Keratinocyte (primary cell): ENCODE results near the gene BTRC. TPM values are rescaled to one million over a fixed set of nuclear protein-coding genes. Genes with fewer than 3 reads are reported as not detected.

Experiments
- DNase-seq: peaks from one replicate; pipeline ENCODE4 v3.0.0-alpha.2; 2011; ENCODE audit warnings: low read depth, missing footprints, low spot score
- FAIRE-seq: peaks from 2 replicates; lab custom pipeline; 2011; peaks lifted over from hg19 to GRCh38; lab: Jason Lieb, UNC
- H2AFZ ChIP-seq: 2 replicates; pipeline ENCODE4 v1.6.0; 2012; ENCODE audit warnings: low read length, control low read depth, inconsistent platforms; ENCODE audit not compliant: control insufficient read depth
- H3K27ac ChIP-seq: 2 replicates; pipeline ENCODE4 v1.5.1; 2011; ENCODE audit warnings: low read length; ENCODE audit not compliant: control insufficient read depth, insufficient read depth
- H3K27me3 ChIP-seq: 3 replicates; pipeline ENCODE4 v1.6.0; 2011; ENCODE audit warnings: low read length; ENCODE audit not compliant: control insufficient read depth, insufficient read depth; ENCODE audit errors: extremely low read depth
- H3K36me3 ChIP-seq, 2 experiments: 2 replicates in 1 of 2; 3 replicates in 1 of 2; pipeline ENCODE4 v1.5.1; 2011; ENCODE audit warnings: low read length in 2 of 2, mild to moderate bottlenecking in 1 of 2; ENCODE audit not compliant: control insufficient read depth in 2 of 2, insufficient read depth in 2 of 2; ENCODE audit errors: extremely low read depth in 1 of 2
- H3K4me1 ChIP-seq: 3 replicates; pipeline ENCODE4 v1.5.1; 2011; ENCODE audit warnings: low read length; ENCODE audit not compliant: control insufficient read depth, insufficient read depth; ENCODE audit errors: extremely low read depth
- H3K4me2 ChIP-seq: 3 replicates; pipeline ENCODE4 v1.6.0; 2011; ENCODE audit warnings: low read depth, low read length; ENCODE audit not compliant: control insufficient read depth, insufficient read depth; ENCODE audit errors: extremely low read depth
- H3K4me3 ChIP-seq, 3 experiments: fragments of 200-600 bp in 1 of 3; sonication (generic) in 1 of 3; 2 replicates in 2 of 3; 3 replicates in 1 of 3; pipeline ENCODE4 v1.5.1; 2011 to 2016; ENCODE audit warnings: low read length in 3 of 3, mild to moderate bottlenecking in 3 of 3, control low read depth in 2 of 3, inconsistent platforms in 1 of 3, low read depth in 1 of 3, mixed read lengths in 1 of 3, mixed run types in 1 of 3, moderate library complexity in 1 of 3; ENCODE audit not compliant: control insufficient read depth in 2 of 3, insufficient read depth in 2 of 3; ENCODE audit errors: extremely low read depth in 1 of 3
- H3K79me2 ChIP-seq: 2 replicates; pipeline ENCODE4 v1.6.0; 2012; ENCODE audit warnings: low read length; ENCODE audit not compliant: control insufficient read depth, insufficient read depth
- H3K9ac ChIP-seq: 3 replicates; pipeline ENCODE4 v1.6.0; 2011; ENCODE audit warnings: low read length; ENCODE audit not compliant: control insufficient read depth, insufficient read depth; ENCODE audit errors: extremely low read depth
- H3K9me1 ChIP-seq: 3 replicates; pipeline ENCODE4 v1.6.0; 2011; ENCODE audit warnings: low read length; ENCODE audit not compliant: control insufficient read depth, insufficient read depth; ENCODE audit errors: extremely low read depth
- H3K9me3 ChIP-seq: 2 replicates; pipeline ENCODE4 v1.5.1; 2012; ENCODE audit warnings: low read depth, low read length; ENCODE audit not compliant: control insufficient read depth
- H4K20me1 ChIP-seq: 3 replicates; pipeline ENCODE4 v1.6.0; 2011; ENCODE audit warnings: low read length; ENCODE audit not compliant: control insufficient read depth, insufficient read depth; ENCODE audit errors: extremely low read depth
- CTCF ChIP-seq, 3 experiments: IDR thresholded peaks in 1 of 3; conservative IDR thresholded peaks in 1 of 3; optimal IDR thresholded peaks in 1 of 3; 2 replicates in 2 of 3; 3 replicates in 1 of 3; pipeline versions ENCODE3 to v1.5.1; 2011; ENCODE audit warnings: low read length in 3 of 3, mild to moderate bottlenecking in 3 of 3, moderate library complexity in 2 of 3, control low read depth in 1 of 3, inconsistent platforms in 1 of 3; ENCODE audit not compliant: insufficient read depth in 2 of 3; ENCODE audit errors: extremely low read depth in 1 of 3
- EZH2 ChIP-seq: IDR thresholded peaks from one replicate; pipeline ENCODE4 v1.6.1; 2012; ENCODE audit warnings: inconsistent platforms, mild to moderate bottlenecking, low read length, moderate library complexity
- dilution Hi-C: fragments of 300-500 bp; cut with MboI; formaldehyde crosslinking; loops from one replicate; pipeline ENCODE4 v1.7.0; 2020; ENCODE audit warnings: low sequenced_read_pairs; ENCODE audit not compliant: extremely low pct_ligation_motif_present
- polyA plus RNA-seq, 5 experiments: library from polyadenylated mRNA; depleted of rRNA in 3 of 5; stranded (reverse) in 3 of 5; stranded (forward) in 1 of 5; unstranded in 1 of 5; fragments of >200 nt; gene quantifications; 1 replicate in 1 of 5; 2 replicates in 3 of 5; 3 replicates in 1 of 5; pipeline versions ENCODE4 v1.2.1 to v1.2.3, GENCODE V29; 2011 to 2012; ENCODE audit warnings: missing spikeins in 2 of 5, low read depth in 1 of 5, low replicate concordance in 1 of 5

BTRC gene
- polyA plus RNA-seq, 1 donor (not counting 4 experiments of a cell fraction or from before 2014, with no cell fraction given): 21.7 TPM

DNA sequence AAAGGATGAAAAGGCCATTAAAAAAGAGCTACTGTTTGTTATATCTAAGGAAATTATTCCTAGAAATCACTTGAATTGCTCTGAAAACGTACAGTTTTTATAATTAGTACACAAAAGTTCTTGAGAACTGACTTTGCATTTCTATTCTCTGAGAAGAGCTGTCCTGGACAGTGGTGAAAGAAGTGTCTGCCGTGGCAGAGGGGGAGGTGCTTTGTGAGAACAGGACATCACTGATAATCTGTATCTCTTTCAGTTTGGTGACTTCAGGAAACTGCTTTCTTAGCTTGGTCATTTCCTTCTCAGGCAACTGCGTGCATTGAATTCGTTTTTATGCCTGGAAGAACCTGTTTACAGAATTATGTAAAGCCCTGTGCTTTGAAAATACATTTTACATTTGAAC, 182.0 kb downstream of the BTRC start:
- no peak for TF ChIP-seq EZH2
- no peak for TF ChIP-seq CTCF (optimal IDR thresholded peaks at IDR 0.05 in 1 of 3, IDR thresholded peaks at IDR 0.05 in 1 of 3, conservative IDR thresholded peaks at IDR 0.05 in 1 of 3; ENCODE audit: extremely low read depth in 1 of 3, insufficient read depth in 2 of 3, low read length in 3 of 3)
- Histone ChIP-seq H3K27ac (no peak overlapping the region), H3K9me3 (no peaks in the 10 kb centered on the region), H3K4me3 (no peak overlapping the region), H3K4me2 (no peak overlapping the region), H3K36me3 (peaks cover 0 to 3% of the 10 kb centered on the region in 2 experiments), H3K79me2 (no peaks in the 10 kb centered on the region), H3K9me1 (no peaks in the 10 kb centered on the region), H2AFZ (no peak overlapping the region), H3K27me3 (no peaks in the 10 kb centered on the region), H3K4me1 (no peaks in the 10 kb centered on the region), H3K9ac (no peak overlapping the region), H4K20me1 (no peaks in the 10 kb centered on the region)
- DNase-seq (no peak), FAIRE-seq (no peak)
- dilution Hi-C loops: no loop called here

DNA sequence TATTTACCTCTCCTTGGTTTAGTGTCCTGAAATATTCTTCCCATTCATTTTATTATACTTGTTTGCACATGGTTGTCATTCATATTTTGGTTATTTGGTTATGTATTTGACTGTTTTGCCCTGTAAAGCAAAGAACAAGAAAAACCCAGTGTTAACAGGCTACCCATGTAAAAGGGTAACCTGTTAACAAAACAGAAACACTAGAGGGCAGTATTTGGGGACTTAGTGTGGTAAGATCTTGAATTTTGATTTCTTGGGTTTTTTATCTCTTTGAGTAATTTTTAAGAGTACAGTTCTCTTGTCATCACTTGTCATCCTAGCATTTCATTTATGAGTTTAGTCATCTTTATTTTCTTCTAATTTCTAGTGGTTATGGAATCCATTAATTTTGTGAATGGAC, 182.8 kb downstream of the BTRC start:
- H3K4me3 ChIP-seq: no peak overlapping the region
- H3K36me3 ChIP-seq: peaks cover 0 to 3% of the 10 kb centered on the region in 2 experiments
- H3K27ac ChIP-seq: no peak overlapping the region
- H3K27me3 ChIP-seq: no peaks in the 10 kb centered on the region
- no peaks in the 10 kb centered on the region for H3K9me1 ChIP-seq
- H3K9me3 ChIP-seq: no peaks in the 10 kb centered on the region
- H2AFZ ChIP-seq: no peak overlapping the region
- no peak for DNase-seq
- no peaks in the 10 kb centered on the region for H3K4me1 ChIP-seq
- no peak overlapping the region for H3K4me2 ChIP-seq
- H3K9ac ChIP-seq: no peak overlapping the region
- TF ChIP-seq CTCF (optimal IDR thresholded peaks at IDR 0.05 in 1 of 3, IDR thresholded peaks at IDR 0.05 in 1 of 3, conservative IDR thresholded peaks at IDR 0.05 in 1 of 3; ENCODE audit: extremely low read depth in 1 of 3, insufficient read depth in 2 of 3, low read length in 3 of 3): peak in 2 of 3 experiments; percentile 29 to 49
- TF ChIP-seq EZH2: no peak
- no peaks in the 10 kb centered on the region for H4K20me1 ChIP-seq
- FAIRE-seq: no peak
- dilution Hi-C loops: no loop called here
- no peaks in the 10 kb centered on the region for H3K79me2 ChIP-seq
